ENCODE results near the gene SELE.

- TF ChIP-seq CREM (CRISPR knock-in tag; IDR thresholded peaks at IDR 0.05) (no peak), ZNF232 (CRISPR knock-in tag; IDR thresholded peaks at IDR 0.05) (no peak), FOXP1 (CRISPR knock-in tag; IDR thresholded peaks at IDR 0.05; ENCODE audit: borderline replicate concordance) (no peak), NR3C1 (CRISPR knock-in tag; conservative IDR thresholded peaks at IDR 0.05; ENCODE audit: low read depth) (no peak), ZNF512 (CRISPR knock-in tag; IDR thresholded peaks at IDR 0.05; ENCODE audit: borderline replicate concordance) (no peak), CTCF (IDR thresholded peaks at IDR 0.05) (no peak), PREB (CRISPR knock-in tag; IDR thresholded peaks at IDR 0.05; ENCODE audit: borderline replicate concordance) (no peak), TCF7 (CRISPR knock-in tag; IDR thresholded peaks at IDR 0.05; ENCODE audit: low read depth) (no peak), PRDM15 (CRISPR knock-in tag; IDR thresholded peaks at IDR 0.05) (no peak)
These were observed 7.9 kb downstream of the SELE start for GRCh38 chr1:169725930-169726329.
